Fibroblast of lung (primary cell): ENCODE results near the gene NR3C2.

ENCODE experiments used
- CTCF ChIP-seq, 2 donors: IDR thresholded peaks in 1 of 2; conservative IDR thresholded peaks in 1 of 2; 1 replicate in 1 of 2; 2 replicates in 1 of 2; pipeline ENCODE4 v1.5.1; 2011 to 2012; ENCODE audit warnings: low read length in 2 of 2, control low read depth in 1 of 2, inconsistent platforms in 1 of 2, low read depth in 1 of 2, mild to moderate bottlenecking in 1 of 2
- EZH2 ChIP-seq: IDR thresholded peaks from 2 replicates; pipeline ENCODE4 v1.5.1; 2012; ENCODE audit warnings: low read length, control low read depth, mild to moderate bottlenecking; ENCODE audit errors: missing control alignments

- TF ChIP-seq CTCF (conservative IDR thresholded peaks at IDR 0.05 in 1 of 2, IDR thresholded peaks at IDR 0.05 in 1 of 2; ENCODE audit: low read depth in 1 of 2, low read length in 2 of 2): no peak
- TF ChIP-seq EZH2: no peak
Measured at GRCh38 chr4:148295642-148296041, 146.6 kb downstream of the NR3C2 start.
